SK-N-SH (cell line): ENCODE results near the gene ZNF282. TPM values are rescaled to one million over a fixed set of nuclear protein-coding genes. Genes with fewer than 3 reads are reported as not detected.

ENCODE experiments used
- CTCF ChIA-PET: fragments of 300-600, 350-600 bp; formaldehyde crosslinking; extraction: SDS; loops from one replicate; lab custom pipeline; 2021; lab: Yijun Ruan, JAX
- POLR2A ChIA-PET: fragments of 350-600 bp; sonication (Branson Sonifier 250); formaldehyde crosslinking; extraction: SDS; loops from one replicate; lab custom pipeline; 2020; ENCODE audit warnings: antibody characterized with exemption, inconsistent platforms; lab: Yijun Ruan, JAX
- DNase-seq: peaks from one replicate; pipeline ENCODE4 v3.0.0; 2012
- H2AFZ ChIP-seq: fragments of 200-600 bp; sonication (generic); 2 replicates; pipeline ENCODE4 v1.8.1; 2016; ENCODE audit warnings: antibody characterized with exemption, mild to moderate bottlenecking, low read depth
- H3F3A ChIP-seq: fragments of 200-600 bp; sonication (generic); replicated peaks from 2 replicates; pipeline ENCODE3; 2016; ENCODE audit warnings: antibody characterized with exemption, mild to moderate bottlenecking; ENCODE audit not compliant: insufficient read depth
- H3K27ac ChIP-seq, 2 experiments: fragments of 200-500 bp in 1 of 2; fragments of 200-600 bp in 1 of 2; sonication (Bioruptor generic) in 1 of 2; sonication (generic), shearing (Covaris generic) in 1 of 2; 2 replicates each; pipeline versions ENCODE4 v1.5.1 to v1.6.1; 2014 to 2016; ENCODE audit warnings: low read depth in 2 of 2, inconsistent platforms in 1 of 2, low read length in 1 of 2, mild to moderate bottlenecking in 1 of 2, mixed read lengths in 1 of 2
- H3K27me3 ChIP-seq: fragments of 200-600 bp; sonication (generic), shearing (Covaris generic); 2 replicates; pipeline ENCODE4 v1.6.1; 2016; ENCODE audit warnings: mixed run types; ENCODE audit not compliant: insufficient read depth
- H3K36me3 ChIP-seq, 2 experiments: fragments of 200-500 bp in 1 of 2; fragments of 200-600 bp in 1 of 2; sonication (Bioruptor generic) in 1 of 2; sonication (generic) in 1 of 2; replicated peaks in 1 of 2; 2 replicates each; pipeline versions ENCODE3 to v1.5.1; 2014 to 2016; ENCODE audit warnings: low read length in 1 of 2, mild to moderate bottlenecking in 1 of 2; ENCODE audit not compliant: insufficient read depth in 2 of 2, control insufficient read depth in 1 of 2
- H3K4me1 ChIP-seq, 2 experiments: fragments of 200-500 bp in 1 of 2; fragments of 200-600 bp in 1 of 2; sonication (Bioruptor generic) in 1 of 2; sonication (generic), shearing (Covaris generic) in 1 of 2; 2 replicates each; pipeline versions ENCODE4 v1.5.1 to v1.6.1; 2014 to 2016; ENCODE audit warnings: low read depth in 1 of 2, low read length in 1 of 2, mixed run types in 1 of 2; ENCODE audit not compliant: insufficient read depth in 2 of 2, control insufficient read depth in 1 of 2
- H3K4me2 ChIP-seq: fragments of 200-600 bp; sonication (generic), shearing (Covaris generic); 2 replicates; pipeline ENCODE4 v1.6.1; 2017; ENCODE audit warnings: mixed run types
- H3K4me3 ChIP-seq, 2 experiments: fragments of 200-500 bp in 1 of 2; fragments of 200-600 bp in 1 of 2; sonication (Bioruptor generic) in 1 of 2; sonication (generic), shearing (Covaris generic) in 1 of 2; 2 replicates each; pipeline versions ENCODE4 v1.5.1 to v1.8.1; 2014 to 2016; ENCODE audit warnings: low read depth in 2 of 2, inconsistent platforms in 1 of 2, low read length in 1 of 2, mild to moderate bottlenecking in 1 of 2, mixed read lengths in 1 of 2, moderate library complexity in 1 of 2
- H3K79me2 ChIP-seq: fragments of 200-600 bp; sonication (generic); 2 replicates; pipeline ENCODE4 v1.8.1; 2017; ENCODE audit warnings: mild to moderate bottlenecking; ENCODE audit not compliant: insufficient read depth
- H3K9ac ChIP-seq: fragments of 200-600 bp; sonication (generic); 2 replicates; pipeline ENCODE4 v1.6.1; 2017; ENCODE audit warnings: mixed run types
- H3K9me2 ChIP-seq: fragments of 200-600 bp; sonication (generic); 2 replicates; pipeline ENCODE4 v1.6.1; 2017; ENCODE audit warnings: mixed run types
- H3K9me3 ChIP-seq: fragments of 200-600 bp; sonication (generic); 2 replicates; pipeline ENCODE4 v1.6.1; 2017; ENCODE audit warnings: mixed run types, mild to moderate bottlenecking, moderate library complexity
- H4K20me1 ChIP-seq: fragments of 200-600 bp; sonication (generic); 2 replicates; pipeline ENCODE4 v1.6.1; 2017; ENCODE audit warnings: mild to moderate bottlenecking, mixed run types; ENCODE audit not compliant: insufficient read depth
- CHD2 ChIP-seq: fragments of 150-350 bp; IDR thresholded peaks from 2 replicates; pipeline ENCODE4 v1.6.1; 2018; ENCODE audit warnings: low read length; ENCODE audit not compliant: partially characterized antibody
- EP300 ChIP-seq, 2 experiments: IDR thresholded peaks; 2 replicates each; pipeline versions ENCODE4 v1.4.0 to v1.6.1; 2012; ENCODE audit warnings: borderline replicate concordance in 1 of 2, low read depth in 1 of 2, low read length in 1 of 2
- EZH2phosphoT487 ChIP-seq: fragments of 200-600 bp; sonication (generic); IDR thresholded peaks from 2 replicates; pipeline ENCODE4 v1.6.1; 2017; ENCODE audit warnings: low read depth, mixed run types, mild to moderate bottlenecking, antibody characterized with exemption, moderate library complexity, borderline replicate concordance
- FOXJ3 ChIP-seq: sonication (generic); formaldehyde crosslinking; IDR thresholded peaks from 2 replicates; pipeline ENCODE4 v1.5.1; 2020; ENCODE audit warnings: mild to moderate bottlenecking, missing genetic modification reagents
- FOXM1 ChIP-seq: IDR thresholded peaks from 2 replicates; pipeline ENCODE4 v1.4.0; 2012; ENCODE audit warnings: low read depth, mild to moderate bottlenecking
- GABPA ChIP-seq: IDR thresholded peaks from 2 replicates; pipeline ENCODE4 v1.4.0; 2012; ENCODE audit warnings: low read depth, mild to moderate bottlenecking
- GATA2 ChIP-seq: sonication (generic); formaldehyde crosslinking; IDR thresholded peaks from 2 replicates; pipeline ENCODE4 v1.5.0; 2020; ENCODE audit warnings: mild to moderate bottlenecking, missing genetic modification reagents
- MAX ChIP-seq: IDR thresholded peaks from 2 replicates; pipeline ENCODE4 v1.4.0; 2012; ENCODE audit warnings: low read depth
- MXI1 ChIP-seq: IDR thresholded peaks from 2 replicates; pipeline ENCODE4 v1.6.1; 2012; ENCODE audit warnings: mild to moderate bottlenecking, low read depth, low read length, improper control_type of control experiment
- NFIC ChIP-seq: IDR thresholded peaks from 2 replicates; pipeline ENCODE4 v1.4.0; 2012; ENCODE audit warnings: borderline replicate concordance
- POLR2AphosphoS5 ChIP-seq: IDR thresholded peaks from 2 replicates; pipeline ENCODE4 v1.6.1; 2012; ENCODE audit warnings: low read depth, low read length
- RAD21 ChIP-seq: IDR thresholded peaks from 2 replicates; pipeline ENCODE4 v1.6.1; 2012; ENCODE audit warnings: mild to moderate bottlenecking, low read length
- RCOR1 ChIP-seq: fragments of 150-350 bp; IDR thresholded peaks from 2 replicates; pipeline ENCODE4 v1.6.1; 2017; ENCODE audit warnings: antibody characterized with exemption, low read length
- RXRA ChIP-seq: IDR thresholded peaks from 2 replicates; pipeline ENCODE4 v1.4.0; 2012; ENCODE audit warnings: low read depth, mild to moderate bottlenecking, borderline replicate concordance
- SMC3 ChIP-seq: IDR thresholded peaks from 2 replicates; pipeline ENCODE4 v1.6.1; 2012; ENCODE audit warnings: low read depth, low read length, improper control_type of control experiment
- TCF12 ChIP-seq: IDR thresholded peaks from 2 replicates; pipeline ENCODE4 v1.4.0; 2012
- USF2 ChIP-seq: fragments of 150-350 bp; IDR thresholded peaks from 2 replicates; pipeline ENCODE4 v1.6.1; 2017; ENCODE audit warnings: antibody characterized with exemption, low read length, low read depth, borderline replicate concordance
- YY1 ChIP-seq: IDR thresholded peaks from 2 replicates; pipeline ENCODE4 v1.4.0; 2012; ENCODE audit warnings: low read depth, mild to moderate bottlenecking
- WGBS: methylation state at CpG from one replicate; pipeline ENCODE4 v1.1.6; 2017; ENCODE audit warnings: low lambda C conversion rate; 5-methylcytosine and 5-hydroxymethylcytosine counted together
- polyA plus RNA-seq, 3 experiments: library from polyadenylated mRNA; depleted of rRNA; stranded (reverse); fragments of >200 nt; gene quantifications; 2 replicates each; pipeline ENCODE4 v1.2.3, GENCODE V29; 2012
- TF ChIP-seq, protein P1 (sequence below): IDR thresholded peaks from 2 replicates; pipeline ENCODE4; 2012
- TF ChIP-seq, protein P2 (sequence below): fragments of 150-350 bp; IDR thresholded peaks from 2 replicates; pipeline ENCODE4 v1.6.1; 2016; ENCODE audit warnings: mild to moderate bottlenecking, low read depth, low read length

ZNF282 gene
- polyA plus RNA-seq, 1 of the 3 experiments (the other 2 are of a cell fraction) = 17.9 TPM

- H3K9me2 ChIP-seq = no peaks in the 10 kb centered on the region
- peaks cover 44 to 80% of the 10 kb centered on the region in 2 experiments for H3K36me3 ChIP-seq
- CTCF ChIA-PET = interaction anchor here (0.9 to 4.8 kb wide), 5 partner anchors 20 to 109 kb away, joined by 3 to 24 read pairs (median 7); partner anchors contain the start of genes ZNF282 and ZNF398
- DNase-seq = peak; percentile 84
- no peaks in the 10 kb centered on the region for H3K9me3 ChIP-seq
- H3K4me2 ChIP-seq = no peak overlapping the region
- TF ChIP-seq EP300 (IDR thresholded peaks at IDR 0.05; ENCODE audit: borderline replicate concordance in 1 of 2, low read depth in 1 of 2, low read length in 1 of 2) (peak in 1 of 2 experiments; percentile 39; a peak in 1 of 4 replicates), RCOR1 (peak; percentile 75; the same call in 1 of the 2 replicates), MXI1 (peak; percentile 55), CHD2 (peak; percentile 74), FOXM1 (no peak), RXRA (no peak), NFIC (no peak; the same call in 1 of the 2 replicates), GATA2 (CRISPR knock-in tag) (peak; percentile 35; the same call in 1 of the 2 replicates), EZH2phosphoT487 (no peak), POLR2AphosphoS5 (no peak), MAX (no peak)
- TF ChIP-seq, protein P1, sequence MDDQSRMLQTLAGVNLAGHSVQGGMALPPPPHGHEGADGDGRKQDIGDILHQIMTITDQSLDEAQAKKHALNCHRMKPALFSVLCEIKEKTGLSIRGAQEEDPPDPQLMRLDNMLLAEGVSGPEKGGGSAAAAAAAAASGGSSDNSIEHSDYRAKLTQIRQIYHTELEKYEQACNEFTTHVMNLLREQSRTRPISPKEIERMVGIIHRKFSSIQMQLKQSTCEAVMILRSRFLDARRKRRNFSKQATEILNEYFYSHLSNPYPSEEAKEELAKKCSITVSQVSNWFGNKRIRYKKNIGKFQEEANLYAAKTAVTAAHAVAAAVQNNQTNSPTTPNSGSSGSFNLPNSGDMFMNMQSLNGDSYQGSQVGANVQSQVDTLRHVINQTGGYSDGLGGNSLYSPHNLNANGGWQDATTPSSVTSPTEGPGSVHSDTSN = no peak
- TF ChIP-seq, all 33 proteins: peak for 5
- WGBS = 72% methylated on average over 2 of the region's 2 CpGs
- no peak overlapping the region for H2AFZ ChIP-seq
- no peak overlapping the region for H3K9ac ChIP-seq
- POLR2A ChIA-PET = interaction anchor here (0.5 to 1.3 kb wide), 3 partner anchors 20 to 66 kb away, joined by 3 to 6 read pairs (median 4); partner anchors contain the start of genes ZNF282 and ZNF398
- H3K4me3 ChIP-seq = no peak overlapping the region
- H3K27ac ChIP-seq = peak overlapping the region in 1 of 2 experiments; percentile 66; a peak in 2 of 4 replicates
- H3K4me1 ChIP-seq = peaks cover 0 to 13% of the 10 kb centered on the region in 2 experiments; a peak in 2 of 4 replicates
- H3F3A ChIP-seq = peaks cover 3% of the 10 kb centered on the region
- no peaks in the 10 kb centered on the region for H4K20me1 ChIP-seq
- H3K27me3 ChIP-seq = no peaks in the 10 kb centered on the region
- no peaks in the 10 kb centered on the region for H3K79me2 ChIP-seq
Measured at GRCh38 chr7:149175150-149175549, 20.2 kb upstream of the ZNF282 start.

DNA sequence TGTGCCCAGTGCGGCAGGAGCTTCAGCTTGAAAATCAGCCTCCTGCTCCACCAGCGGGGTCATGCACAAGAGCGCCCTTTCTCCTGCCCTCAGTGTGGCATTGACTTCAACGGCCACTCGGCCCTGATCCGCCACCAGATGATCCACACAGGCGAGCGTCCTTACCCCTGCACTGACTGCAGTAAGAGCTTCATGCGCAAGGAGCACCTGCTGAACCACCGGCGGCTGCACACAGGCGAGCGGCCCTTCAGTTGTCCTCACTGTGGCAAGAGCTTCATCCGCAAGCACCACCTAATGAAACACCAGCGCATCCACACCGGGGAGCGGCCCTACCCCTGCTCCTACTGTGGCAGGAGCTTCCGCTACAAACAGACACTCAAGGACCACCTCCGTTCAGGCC lies 16.1 kb upstream of the ZNF282 start:
- 96% methylated on average over 19 of the region's 19 CpGs for WGBS
- peaks cover 0 to 13% of the 10 kb centered on the region in 2 experiments; a peak in 2 of 4 replicates for H3K4me1 ChIP-seq
- no peaks in the 10 kb centered on the region for H3K9me2 ChIP-seq
- H3K36me3 ChIP-seq = peaks cover 51 to 75% of the 10 kb centered on the region in 2 experiments
- H3K27me3 ChIP-seq = no peaks in the 10 kb centered on the region
- peaks cover 13% of the 10 kb centered on the region for H3F3A ChIP-seq
- 0 out of 2 replicates have a peak, but pooled peaks cover 4% of the 10 kb centered on the region for H4K20me1 ChIP-seq
- DNase-seq = no peak
- no peak overlapping the region for H3K9ac ChIP-seq
- ChIA-PET POLR2A (interaction anchor here (1.0 kb wide), 1 partner anchor 16 kb away, joined by 4 read pairs; the partner anchor contains the start of gene ZNF282), CTCF (interaction anchor here (0.9 to 5.3 kb wide), 3 partner anchors 9 to 31 kb away, joined by 3 to 28 read pairs (median 5); partner anchors contain the start of gene ZNF282)
- no peaks in the 10 kb centered on the region for H3K79me2 ChIP-seq
- no peaks in the 10 kb centered on the region for H3K9me3 ChIP-seq
- no peak overlapping the region for H3K4me3 ChIP-seq
- no peak overlapping the region for H3K27ac ChIP-seq
- H2AFZ ChIP-seq = no peak overlapping the region
- no peak overlapping the region for H3K4me2 ChIP-seq
- no peak for TF ChIP-seq YY1
- no peak for TF ChIP-seq RAD21
- no peak for TF ChIP-seq FOXM1
- TF ChIP-seq GABPA = no peak
- no peak for TF ChIP-seq USF2
- TF ChIP-seq, protein P1 = no peak
- no peak for TF ChIP-seq POLR2AphosphoS5
- TF ChIP-seq RCOR1 = no peak
- no peak for TF ChIP-seq FOXJ3
- no peak for TF ChIP-seq SMC3
- TF ChIP-seq GATA2 (CRISPR knock-in tag) = no peak
- no peak for TF ChIP-seq MAX
- TF ChIP-seq EZH2phosphoT487 = no peak
- no peak for TF ChIP-seq MXI1
- TF ChIP-seq, protein P2, sequence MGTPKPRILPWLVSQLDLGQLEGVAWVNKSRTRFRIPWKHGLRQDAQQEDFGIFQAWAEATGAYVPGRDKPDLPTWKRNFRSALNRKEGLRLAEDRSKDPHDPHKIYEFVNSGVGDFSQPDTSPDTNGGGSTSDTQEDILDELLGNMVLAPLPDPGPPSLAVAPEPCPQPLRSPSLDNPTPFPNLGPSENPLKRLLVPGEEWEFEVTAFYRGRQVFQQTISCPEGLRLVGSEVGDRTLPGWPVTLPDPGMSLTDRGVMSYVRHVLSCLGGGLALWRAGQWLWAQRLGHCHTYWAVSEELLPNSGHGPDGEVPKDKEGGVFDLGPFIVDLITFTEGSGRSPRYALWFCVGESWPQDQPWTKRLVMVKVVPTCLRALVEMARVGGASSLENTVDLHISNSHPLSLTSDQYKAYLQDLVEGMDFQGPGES = no peak
- no peak for TF ChIP-seq TCF12
- TF ChIP-seq EP300 (IDR thresholded peaks at IDR 0.05; ENCODE audit: borderline replicate concordance in 1 of 2, low read depth in 1 of 2, low read length in 1 of 2) = no peak
